Left ventricle myocardium inferior (tissue), 1 donor: ENCODE data around the gene IFITM10. TPM values are rescaled to one million over a fixed set of nuclear protein-coding genes. Genes with fewer than 3 reads are reported as not detected.

Experiments used
- DNase-seq: peaks from one replicate; pipeline ENCODE4 v3.0.0-alpha.2; 2020
- H3K27ac ChIP-seq: fragments of 200-600 bp; replicated peaks from 2 replicates; pipeline ENCODE4 v1.8.0; 2021
- H3K27me3 ChIP-seq: fragments of 200-600 bp; 2 replicates; pipeline ENCODE4 v1.8.0; 2021; ENCODE audit warnings: low read depth
- H3K36me3 ChIP-seq: fragments of 200-600 bp; 2 replicates; pipeline ENCODE4 v1.8.0; 2021
- H3K4me1 ChIP-seq: fragments of 200-600 bp; 2 replicates; pipeline ENCODE4 v1.8.0; 2021
- H3K4me3 ChIP-seq: fragments of 200-600 bp; 2 replicates; pipeline ENCODE4 v1.8.0; 2021; ENCODE audit warnings: mild to moderate bottlenecking, moderate library complexity
- H3K9me3 ChIP-seq: fragments of 200-600 bp; replicated peaks from 2 replicates; pipeline ENCODE4 v1.8.0; 2021
- intact Hi-C: fragments of 100-400 bp; cut with micrococcal nuclease; formaldehyde crosslinking; loops from one replicate; pipeline ENCODE4 v1.11.0; 2022
- total RNA-seq: library from RNA; stranded (reverse); fragmentation: NEBNext Ultra II Directional; extraction: Animal tissue kit (Norgen Biotek cat#: 25700); gene quantifications from one replicate; pipeline ENCODE4 v1.2.1, GENCODE V29; 2021
- TF ChIP-seq, protein P1 (sequence below): fragments of 200-600 bp; IDR thresholded peaks from 2 replicates; pipeline ENCODE4 v1.8.0; 2021; ENCODE audit warnings: antibody characterized with exemption, mild to moderate bottlenecking, borderline replicate concordance
- donor health status: DM: no; HTN: yes; CAD: no; lungs with severe emphysema.

Gene IFITM10
- total RNA-seq, 1 donor from 2014 or later, result 0.58 TPM

DNA sequence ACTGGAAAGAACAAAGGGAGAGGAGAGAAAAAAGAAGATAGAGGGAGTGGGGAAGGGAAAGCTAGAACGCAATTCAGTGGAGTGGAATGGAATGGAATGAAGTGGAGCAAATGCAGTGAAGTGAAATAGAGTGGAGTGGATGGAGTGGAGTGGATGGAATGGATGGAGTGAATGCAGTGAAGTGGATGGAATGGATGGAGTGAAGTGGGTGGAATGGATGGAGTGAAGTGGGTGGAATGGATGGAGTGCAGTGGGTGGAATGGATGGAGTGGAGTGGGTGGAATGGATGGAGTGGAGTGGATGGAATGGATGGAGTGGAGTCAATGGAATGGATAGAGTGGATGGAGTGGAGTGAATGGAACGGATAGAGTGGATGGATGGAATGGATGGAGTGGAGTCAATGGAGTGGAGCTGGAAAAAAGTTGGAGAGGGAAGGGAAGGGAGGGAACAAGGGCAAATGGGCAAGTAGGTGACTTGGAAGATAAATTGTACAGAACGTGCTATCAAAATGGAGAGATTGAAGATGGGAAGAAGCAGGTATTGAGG, 13.9 kb downstream of the IFITM10 start:
- TF ChIP-seq, protein P1, sequence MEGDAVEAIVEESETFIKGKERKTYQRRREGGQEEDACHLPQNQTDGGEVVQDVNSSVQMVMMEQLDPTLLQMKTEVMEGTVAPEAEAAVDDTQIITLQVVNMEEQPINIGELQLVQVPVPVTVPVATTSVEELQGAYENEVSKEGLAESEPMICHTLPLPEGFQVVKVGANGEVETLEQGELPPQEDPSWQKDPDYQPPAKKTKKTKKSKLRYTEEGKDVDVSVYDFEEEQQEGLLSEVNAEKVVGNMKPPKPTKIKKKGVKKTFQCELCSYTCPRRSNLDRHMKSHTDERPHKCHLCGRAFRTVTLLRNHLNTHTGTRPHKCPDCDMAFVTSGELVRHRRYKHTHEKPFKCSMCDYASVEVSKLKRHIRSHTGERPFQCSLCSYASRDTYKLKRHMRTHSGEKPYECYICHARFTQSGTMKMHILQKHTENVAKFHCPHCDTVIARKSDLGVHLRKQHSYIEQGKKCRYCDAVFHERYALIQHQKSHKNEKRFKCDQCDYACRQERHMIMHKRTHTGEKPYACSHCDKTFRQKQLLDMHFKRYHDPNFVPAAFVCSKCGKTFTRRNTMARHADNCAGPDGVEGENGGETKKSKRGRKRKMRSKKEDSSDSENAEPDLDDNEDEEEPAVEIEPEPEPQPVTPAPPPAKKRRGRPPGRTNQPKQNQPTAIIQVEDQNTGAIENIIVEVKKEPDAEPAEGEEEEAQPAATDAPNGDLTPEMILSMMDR, result no peak
- peaks cover 17% of the 10 kb centered on the region for H3K9me3 ChIP-seq
- H3K27ac ChIP-seq, result no peak overlapping the region
- H3K4me1 ChIP-seq, result no peaks in the 10 kb centered on the region
- no peaks in the 10 kb centered on the region for H3K36me3 ChIP-seq
- intact Hi-C loops, result no loop called here
- no peak overlapping the region for H3K4me3 ChIP-seq
- H3K27me3 ChIP-seq, result peaks cover 83% of the 10 kb centered on the region
- no peak for DNase-seq

DNA sequence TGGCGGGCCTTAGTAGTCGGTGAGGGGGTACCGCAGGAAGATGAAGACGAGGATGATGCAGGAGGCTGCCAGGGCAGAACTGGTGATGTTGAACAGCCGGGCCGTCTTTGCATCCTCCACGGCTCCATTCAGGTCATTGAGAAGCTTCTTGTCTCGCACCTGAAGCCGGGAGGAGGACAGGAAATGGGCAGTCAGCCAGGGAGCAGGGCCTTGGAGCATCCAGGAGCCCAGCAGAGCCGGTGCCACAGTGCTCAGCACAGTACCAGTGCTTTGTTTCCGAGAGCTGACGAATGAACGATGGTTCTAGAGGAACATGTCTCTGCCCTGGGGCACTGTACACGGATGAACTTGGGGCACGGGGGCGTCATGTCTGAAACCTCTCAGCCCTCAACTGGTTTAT, 15.1 kb downstream of the IFITM10 start:
- no peak overlapping the region for H3K4me3 ChIP-seq
- peaks cover 17% of the 10 kb centered on the region for H3K9me3 ChIP-seq
- DNase-seq, result no peak
- no peaks in the 10 kb centered on the region for H3K36me3 ChIP-seq
- intact Hi-C loops, result no loop called here
- no peaks in the 10 kb centered on the region for H3K4me1 ChIP-seq
- H3K27ac ChIP-seq, result no peak overlapping the region
- TF ChIP-seq, protein P1, result no peak
- peaks cover 92% of the 10 kb centered on the region for H3K27me3 ChIP-seq

DNA sequence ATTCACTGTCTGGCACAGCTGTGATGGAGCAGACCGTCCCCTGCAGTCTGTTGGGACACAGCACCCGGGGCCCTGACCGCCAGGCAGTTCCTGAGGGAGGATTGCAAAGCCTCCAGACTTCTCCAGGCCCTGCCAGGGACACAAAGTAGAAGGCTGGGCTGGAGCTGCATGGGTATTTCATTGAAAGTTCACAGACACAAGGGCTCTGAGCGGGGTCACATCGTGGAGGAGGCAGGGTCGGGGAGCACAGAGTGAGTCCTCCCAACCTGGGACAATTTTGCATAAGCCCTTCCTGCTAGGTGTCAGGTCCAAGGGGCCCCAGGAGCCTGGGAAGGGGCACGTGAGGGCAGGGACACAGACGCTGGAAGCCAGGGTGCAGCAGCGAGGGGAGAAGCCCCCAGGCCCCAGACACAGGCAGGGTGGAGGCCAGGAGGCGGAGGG, 15.7 kb downstream of the IFITM10 start:
- H3K4me3 ChIP-seq, result no peak overlapping the region
- no peaks in the 10 kb centered on the region for H3K4me1 ChIP-seq
- TF ChIP-seq, protein P1, result no peak
- no peak for DNase-seq
- no peaks in the 10 kb centered on the region for H3K36me3 ChIP-seq
- peaks cover 17% of the 10 kb centered on the region for H3K9me3 ChIP-seq
- intact Hi-C loops, result no loop called here
- no peak overlapping the region for H3K27ac ChIP-seq
- peaks cover 96% of the 10 kb centered on the region for H3K27me3 ChIP-seq

DNA sequence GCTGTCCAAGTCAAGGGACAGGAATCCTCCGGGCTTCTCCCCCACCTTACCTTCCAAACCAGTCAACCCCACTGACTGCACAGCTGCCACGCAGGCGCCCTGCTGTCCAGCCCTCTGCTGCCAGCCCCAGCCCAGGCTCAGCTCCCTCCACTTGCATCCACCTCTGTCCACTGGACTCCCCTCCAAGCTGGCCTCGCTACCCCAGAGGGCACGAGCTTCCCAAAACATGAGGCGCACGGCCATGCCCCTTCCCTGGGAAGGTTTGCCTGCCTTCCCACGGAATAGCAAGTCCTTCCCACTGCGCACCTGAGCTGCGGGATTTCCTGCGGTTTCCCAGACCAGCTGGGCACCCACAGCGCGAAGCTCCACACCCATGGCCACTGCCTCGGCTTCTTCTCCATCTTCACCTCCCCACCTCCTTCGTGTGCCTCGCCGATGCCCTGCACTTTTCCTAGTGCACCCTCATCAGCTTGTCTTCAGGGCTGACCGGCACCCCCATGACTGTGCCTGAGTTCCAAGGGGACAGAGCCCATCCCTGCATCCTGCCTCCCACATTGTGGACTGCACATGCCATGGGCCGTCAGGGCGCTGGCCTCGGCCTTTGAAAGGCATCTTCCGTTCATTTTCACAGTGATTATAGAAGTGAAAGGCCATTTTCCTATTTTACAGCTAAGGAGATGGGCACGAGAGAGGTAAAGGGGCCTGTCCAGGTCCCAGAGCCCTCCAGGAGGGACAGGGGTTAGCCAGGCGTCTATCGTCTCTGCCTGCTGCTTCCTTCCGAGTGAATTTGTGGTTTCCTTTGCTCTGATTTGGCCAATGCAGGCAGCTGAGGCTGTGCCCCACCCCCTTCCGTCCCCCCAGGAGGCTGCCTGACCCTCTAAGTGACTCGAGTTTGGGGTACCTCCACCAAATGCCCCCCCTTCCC, 16.4 kb downstream of the IFITM10 start:
- H3K36me3 ChIP-seq, result no peaks in the 10 kb centered on the region
- H3K4me1 ChIP-seq, result no peaks in the 10 kb centered on the region
- TF ChIP-seq, protein P1, result no peak
- no peak for DNase-seq
- peaks cover 17% of the 10 kb centered on the region for H3K9me3 ChIP-seq
- H3K4me3 ChIP-seq, result no peak overlapping the region
- peaks cover 97% of the 10 kb centered on the region for H3K27me3 ChIP-seq
- intact Hi-C loops, result no loop called here
- H3K27ac ChIP-seq, result no peak overlapping the region

DNA sequence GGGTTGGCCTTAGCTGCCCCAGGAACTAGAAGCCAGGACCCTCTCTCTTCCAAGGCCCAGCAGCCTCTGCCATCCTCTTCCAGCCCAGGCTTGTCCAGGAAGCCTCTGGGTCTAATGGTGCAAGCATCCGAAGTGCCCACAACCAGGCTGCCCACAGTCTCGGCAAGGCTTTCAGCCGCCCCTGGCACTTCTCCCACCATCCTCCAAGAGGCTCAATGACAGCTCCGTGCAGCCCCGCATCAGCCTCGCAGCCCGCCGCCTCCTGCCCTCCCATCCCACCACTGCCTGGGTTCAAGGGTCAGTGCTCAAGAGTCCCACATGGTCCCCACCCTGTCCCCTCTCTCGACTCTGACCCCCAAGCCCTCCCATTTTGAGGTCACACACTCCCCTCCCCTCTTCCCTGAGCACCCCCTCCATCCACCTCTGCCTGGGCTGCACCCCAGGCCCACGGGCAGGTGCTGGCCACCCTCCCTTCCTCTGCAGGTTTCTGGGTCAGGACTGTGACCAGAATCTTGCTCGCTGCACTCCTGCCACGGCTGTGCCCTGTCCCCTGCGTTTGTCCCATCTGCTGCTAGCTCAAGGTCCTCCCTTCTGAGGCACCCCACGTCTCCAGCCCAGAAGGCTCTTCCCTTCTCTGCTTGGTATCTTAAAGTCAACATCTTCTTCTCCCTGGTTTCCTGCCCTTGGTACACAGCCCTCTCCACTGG, 17.2 kb downstream of the IFITM10 start:
- TF ChIP-seq, protein P1, result no peak
- no peaks in the 10 kb centered on the region for H3K4me1 ChIP-seq
- DNase-seq, result no peak
- peaks cover 97% of the 10 kb centered on the region for H3K27me3 ChIP-seq
- H3K4me3 ChIP-seq, result no peak overlapping the region
- no peak overlapping the region for H3K27ac ChIP-seq
- H3K9me3 ChIP-seq, result peaks cover 17% of the 10 kb centered on the region
- no peaks in the 10 kb centered on the region for H3K36me3 ChIP-seq
- intact Hi-C loops, result no loop called here
